Right kidney (tissue), 1 donor: ENCODE measurements around the gene SPRR4.
"Not testable (repeated sequence)": the region's sequence is repeated elsewhere in the genome, so short reads cannot be mapped to it uniquely, and the experiment has no call there.

Source experiments
- DNase-seq: peaks from one replicate; pipeline ENCODE4 v3.0.0-alpha.2; 2016

The SPRR4 gene

GRCh38 chr1:152967201-152967600 is 3.2 kb upstream of the SPRR4 start:
- no peak for DNase-seq

GRCh38 chr1:152968248-152968647 is 2.2 kb upstream of the SPRR4 start:
- no peak for DNase-seq

- DNase-seq: no peak
These were observed 1.4 kb upstream of the SPRR4 start for GRCh38 chr1:152969036-152969435.

- no peak for DNase-seq
These were observed 1.9 kb downstream of the SPRR4 start for GRCh38 chr1:152972196-152972886.

GRCh38 chr1:152976688-152977087 is 6.2 kb downstream of the SPRR4 start:
- DNase-seq: no peak

GRCh38 chr1:152977614-152978013 is 7.2 kb downstream of the SPRR4 start:
- no peak for DNase-seq

GRCh38 chr1:152980676-152981075 is 10.2 kb downstream of the SPRR4 start:
- DNase-seq: no peak

- no peak for DNase-seq
These were observed 10.9 kb downstream of the SPRR4 start for GRCh38 chr1:152981146-152981871.

- DNase-seq: no peak
These were observed 11.6 kb downstream of the SPRR4 start for GRCh38 chr1:152982076-152982475.

- DNase-seq: no peak
These were observed 12.8 kb downstream of the SPRR4 start for GRCh38 chr1:152983234-152983633.

- DNase-seq: no peak
These were observed 13.3 kb downstream of the SPRR4 start, which contains the start of gene SPRR1A for GRCh38 chr1:152983743-152984142. TSS of gene SPRR1A (plus strand) at chr1:152984081. CDS start at chr1:152985231, 1,150 bp downstream.

GRCh38 chr1:152986578-152986977 is 16.1 kb downstream of the SPRR4 start:
- DNase-seq: no peak

- DNase-seq: no peak
These were observed 22.7 kb downstream of the SPRR4 start for GRCh38 chr1:152993186-152993585.

- DNase-seq: no peak
These were observed 25.4 kb downstream of the SPRR4 start for GRCh38 chr1:152995842-152996241.

GRCh38 chr1:152996633-152997400 is 26.4 kb downstream of the SPRR4 start:
- no peak for DNase-seq

- no peak for DNase-seq
These were observed 27.5 kb downstream of the SPRR4 start for GRCh38 chr1:152997901-152998300.

GRCh38 chr1:152998476-152998875 is 28.0 kb downstream of the SPRR4 start:
- no peak for DNase-seq

GRCh38 chr1:152999818-153000217 is 29.4 kb downstream of the SPRR4 start:
- no peak for DNase-seq

- no peak for DNase-seq
These were observed 29.8 kb downstream of the SPRR4 start for GRCh38 chr1:153000294-153000693.

GRCh38 chr1:153001382-153001781 is 30.9 kb downstream of the SPRR4 start, which contains the start of gene SPRR3:
TSS of gene SPRR3 (plus strand) at chr1:153001749. CDS start at chr1:153003021, 1,272 bp downstream.
- no peak for DNase-seq

- not testable (repeated sequence) for DNase-seq
These were observed 40.8 kb downstream of the SPRR4 start for GRCh38 chr1:153011235-153011758.

GRCh38 chr1:153021829-153022228 is 51.4 kb downstream of the SPRR4 start:
- DNase-seq: not testable (repeated sequence)
